Retinal pigment epithelial cell (primary cell): Measurements from ENCODE around the gene ARID2.

ENCODE experiments used
- DNase-seq: peaks from one replicate; pipeline ENCODE4 v3.0.0-alpha.2; 2010; ENCODE audit warnings: low read depth
- H3K4me3 ChIP-seq: 2 replicates; pipeline ENCODE4 v1.5.1; 2011; ENCODE audit warnings: mild to moderate bottlenecking, low read length, control low read depth, moderate library complexity
- CTCF ChIP-seq: conservative IDR thresholded peaks from 2 replicates; pipeline ENCODE4 v1.5.1; 2011; ENCODE audit warnings: low read depth, low read length, control low read depth, inconsistent platforms

ARID2 gene

GRCh38 chr12:45866299-45866698 is 136.8 kb downstream of the ARID2 start:
- no peak overlapping the region for H3K4me3 ChIP-seq
- no peak for TF ChIP-seq CTCF

GRCh38 chr12:45872446-45872845 is 142.9 kb downstream of the ARID2 start:
- no peak for TF ChIP-seq CTCF
- H3K4me3 ChIP-seq = no peak overlapping the region
- no peak for DNase-seq

More at GRCh38 chr12:45866299-45866698, 136.8 kb downstream of the ARID2 start:
- no peak for DNase-seq

GRCh38 chr12:45877069-45877468 is 147.6 kb downstream of the ARID2 start:
- no peak for DNase-seq
- TF ChIP-seq CTCF = no peak
- H3K4me3 ChIP-seq = no peak overlapping the region

GRCh38 chr12:45878630-45879255 is 149.2 kb downstream of the ARID2 start:
- TF ChIP-seq CTCF = no peak
- DNase-seq = no peak
- no peak overlapping the region for H3K4me3 ChIP-seq

- no peak overlapping the region for H3K4me3 ChIP-seq
- no peak for TF ChIP-seq CTCF
- DNase-seq = no peak
Measured at GRCh38 chr12:45879363-45879895, 149.9 kb downstream of the ARID2 start.

- TF ChIP-seq CTCF = no peak
- H3K4me3 ChIP-seq = no peak overlapping the region
- no peak for DNase-seq
Measured at GRCh38 chr12:45880533-45880932, 151.0 kb downstream of the ARID2 start.

- TF ChIP-seq CTCF = no peak
- DNase-seq = no peak
- H3K4me3 ChIP-seq = no peak overlapping the region
Measured at GRCh38 chr12:45883187-45883586, 153.7 kb downstream of the ARID2 start.
